BJ (cell line): Measurements from ENCODE around the gene HOXC11. TPM values are rescaled to one million over a fixed set of nuclear protein-coding genes. Genes with fewer than 3 reads are reported as not detected.

Experiments used
- CTCF ChIA-PET: fragments of 350-600 bp; formaldehyde crosslinking; extraction: SDS; loops from one replicate; lab custom pipeline; 2021; ENCODE audit warnings: antibody characterized with exemption, inconsistent platforms; lab: Yijun Ruan, JAX
- POLR2A ChIA-PET: fragments of 300-600 bp; sonication (Branson Sonifier 250); formaldehyde crosslinking; extraction: SDS; loops from one replicate; lab custom pipeline; 2021; ENCODE audit warnings: antibody characterized with exemption; lab: Charles Lee
- DNase-seq: peaks from one replicate; pipeline ENCODE4 v3.0.0-alpha.2; 2011; ENCODE audit warnings: low read depth
- H3K27me3 ChIP-seq: 2 replicates; pipeline ENCODE4 v1.6.0; 2011; ENCODE audit warnings: low read length; ENCODE audit not compliant: control insufficient read depth, insufficient read depth
- H3K36me3 ChIP-seq: 2 replicates; pipeline ENCODE4 v1.5.1; 2011; ENCODE audit warnings: low read length; ENCODE audit not compliant: control insufficient read depth, insufficient read depth
- H3K4me3 ChIP-seq: 2 replicates; pipeline ENCODE4 v1.5.1; 2011; ENCODE audit warnings: low read depth, mild to moderate bottlenecking, control low read depth, low read length
- CTCF ChIP-seq: IDR thresholded peaks from 2 replicates; pipeline ENCODE4 v1.5.1; 2011; ENCODE audit warnings: low read depth, mild to moderate bottlenecking, control low read depth, inconsistent platforms, low read length, moderate library complexity; ENCODE audit not compliant: insufficient read depth
- polyA plus RNA-seq: library from polyadenylated mRNA; depleted of rRNA; stranded (reverse); fragments of >200 nt; gene quantifications from 2 replicates; pipeline ENCODE4 v1.2.3, GENCODE V29; 2011

Gene HOXC11
- polyA plus RNA-seq, 1 experiment, result 4.9 TPM

DNA sequence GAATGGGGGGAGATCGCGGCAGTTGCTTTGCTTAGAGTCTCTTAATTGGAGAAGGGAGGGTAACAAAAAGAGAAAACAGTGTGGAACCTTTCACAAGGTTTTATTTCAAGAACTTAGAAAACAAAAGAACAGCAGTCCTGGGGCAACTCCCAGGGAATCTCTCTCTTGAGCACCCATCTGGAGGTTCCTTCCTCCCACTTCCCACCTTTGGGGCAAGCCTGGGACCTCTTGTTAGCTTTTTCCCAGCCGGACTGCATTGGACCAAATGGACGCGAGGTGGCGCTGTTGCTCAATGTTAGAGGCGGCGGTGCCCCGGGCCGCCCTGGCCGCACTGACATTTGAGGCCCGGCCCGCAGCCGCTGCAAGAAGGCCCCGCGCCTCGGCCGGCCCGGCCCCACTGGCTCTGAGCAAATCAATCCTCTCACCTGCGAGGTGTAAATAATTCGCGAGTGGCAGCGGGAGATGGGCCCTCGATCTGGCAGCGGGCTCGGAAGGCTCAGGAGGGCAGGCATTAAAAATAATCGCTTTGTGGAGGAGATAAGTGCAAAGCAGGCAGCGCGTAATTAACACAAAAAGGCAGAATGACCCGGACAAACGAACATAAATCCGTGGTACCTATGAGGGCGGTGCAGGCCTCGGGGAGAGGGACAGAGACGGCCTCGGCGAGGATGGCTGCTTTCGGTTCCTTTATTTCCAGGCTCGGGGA is 33.1 kb downstream of the HOXC11 start:
- ChIA-PET POLR2A (no interaction called here), CTCF (interaction anchor here (0.6 to 16.8 kb wide), 20 partner anchors 9 to 260 kb away, joined by 3 to 213 read pairs (median 5); partner anchors contain the start of genes HOXC10 and SMUG1)
- peak; percentile 80 for TF ChIP-seq CTCF
- no peak for DNase-seq
- H3K36me3 ChIP-seq, result no peaks in the 10 kb centered on the region
- no peak overlapping the region for H3K4me3 ChIP-seq
- H3K27me3 ChIP-seq, result peaks cover 14% of the 10 kb centered on the region

DNA sequence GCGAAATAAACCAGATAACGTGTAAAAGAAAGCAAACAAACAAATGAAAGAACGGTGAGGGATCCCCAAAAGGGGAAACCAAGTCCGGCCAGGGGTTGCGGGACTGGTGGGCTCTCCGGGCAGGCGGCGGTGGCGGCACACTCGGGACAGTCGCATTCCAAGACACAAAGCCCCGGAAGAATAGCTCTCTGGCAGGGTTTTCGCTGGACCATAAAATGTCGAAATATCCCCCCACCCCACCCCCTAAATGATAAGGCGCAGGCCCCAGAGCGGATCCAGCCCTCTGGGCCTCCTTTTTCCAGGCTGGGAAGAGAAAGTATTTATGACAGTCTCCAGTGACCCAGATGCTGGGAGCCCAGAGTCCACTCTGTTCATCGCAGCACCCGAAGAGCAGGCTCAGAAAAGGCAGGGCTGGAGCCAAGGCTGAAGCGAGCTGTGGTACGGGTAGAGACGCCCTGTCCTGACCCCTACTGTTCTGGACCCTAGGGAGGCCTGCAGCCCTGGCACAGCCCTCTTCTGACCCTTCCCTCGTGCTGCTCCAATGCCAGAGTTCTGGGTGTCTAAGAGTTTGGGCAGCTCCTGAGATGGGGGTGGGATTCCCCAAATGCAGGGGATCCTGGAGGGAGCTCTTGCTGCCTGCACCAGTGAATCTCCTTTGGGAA is 33.8 kb downstream of the HOXC11 start:
- TF ChIP-seq CTCF, result no peak
- H3K4me3 ChIP-seq, result no peak overlapping the region
- peaks cover 16% of the 10 kb centered on the region for H3K27me3 ChIP-seq
- no peak for DNase-seq
- ChIA-PET CTCF (interaction anchor here (0.8 to 16.8 kb wide), 17 partner anchors 10 to 261 kb away, joined by 3 to 213 read pairs (median 7); partner anchors contain the start of genes HOXC10 and SMUG1), POLR2A (interaction anchor here (1.0 kb wide), 1 partner anchor 10 kb away, joined by 4 read pairs; no protein-coding TSS in a partner anchor)
- no peaks in the 10 kb centered on the region for H3K36me3 ChIP-seq

DNA sequence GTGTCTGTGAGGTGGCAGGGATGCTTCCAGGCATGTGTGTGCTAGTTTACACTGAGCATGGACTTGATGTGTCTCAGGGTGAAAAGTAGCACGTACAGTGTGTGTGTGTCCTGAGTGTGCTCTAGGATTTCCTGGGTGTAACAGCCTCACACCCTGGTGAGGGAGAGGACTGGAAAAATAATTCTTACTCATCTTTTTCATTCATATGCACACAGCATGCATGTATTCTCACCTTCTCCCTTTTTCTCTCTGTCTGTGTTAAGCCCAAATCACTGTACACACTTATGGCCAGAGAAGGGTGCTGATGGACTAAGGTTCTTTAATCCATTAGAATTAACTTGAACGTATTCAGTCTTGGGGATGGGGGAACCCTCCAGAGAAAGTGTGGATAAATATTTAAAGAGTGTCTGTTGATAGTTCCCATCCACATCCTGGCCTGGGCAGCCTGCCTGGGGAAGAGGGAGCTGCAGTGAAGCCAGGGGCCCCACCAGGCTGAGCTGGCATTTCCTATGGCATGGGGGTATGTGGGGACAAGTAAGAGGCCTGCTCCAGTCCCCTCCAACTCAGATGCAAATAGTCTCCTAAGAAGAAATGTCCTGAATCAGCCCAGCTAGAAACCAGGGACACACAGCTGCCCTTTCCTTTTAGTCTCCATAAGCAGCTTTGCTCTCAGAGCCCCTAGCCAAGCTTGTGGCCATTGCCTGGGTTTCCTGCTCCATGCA is 34.8 kb downstream of the HOXC11 start:
- ChIA-PET CTCF (interaction anchor here (0.8 to 16.8 kb wide), 12 partner anchors 8 to 238 kb away, joined by 3 to 213 read pairs (median 17); partner anchors contain the start of genes HOXC10, HOXC5, HOXC6 and HOXC9), POLR2A (interaction anchor here (1.0 kb wide), 1 partner anchor 9 kb away, joined by 4 read pairs; no protein-coding TSS in a partner anchor)
- Histone ChIP-seq H3K27me3 (peaks cover 16% of the 10 kb centered on the region), H3K4me3 (no peak overlapping the region), H3K36me3 (no peaks in the 10 kb centered on the region)
- DNase-seq, result no peak
- no peak for TF ChIP-seq CTCF

DNA sequence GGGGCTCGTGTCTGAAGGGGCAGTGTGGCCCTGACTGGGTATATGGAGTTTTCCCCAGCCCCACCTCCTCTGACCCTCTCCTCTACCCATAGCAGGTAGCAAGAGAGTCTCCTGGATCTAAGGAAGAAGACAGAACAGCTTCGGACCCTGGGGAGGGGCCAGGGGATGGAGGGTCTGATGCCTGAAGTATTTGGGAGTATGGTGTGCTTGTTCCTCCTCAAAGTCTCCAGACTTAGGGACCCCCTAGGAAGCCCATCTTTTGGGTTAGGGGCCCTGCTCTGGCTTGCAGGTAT is 35.3 kb downstream of the HOXC11 start:
- POLR2A ChIA-PET, result interaction anchor here (1.1 kb wide), 1 partner anchor 183 kb away, joined by 8 read pairs; no protein-coding TSS in a partner anchor
- no peaks in the 10 kb centered on the region for H3K36me3 ChIP-seq
- H3K4me3 ChIP-seq, result no peak overlapping the region
- H3K27me3 ChIP-seq, result peaks cover 17% of the 10 kb centered on the region
- TF ChIP-seq CTCF, result no peak
- DNase-seq, result no peak
- CTCF ChIA-PET, result interaction anchor here (0.8 to 16.8 kb wide), 12 partner anchors 8 to 371 kb away, joined by 3 to 213 read pairs (median 17); partner anchors contain the start of genes HOXC10, HOXC5, HOXC6 and HOXC9
